ENCODE data around the gene PLGRKT. TPM values are rescaled to one million over a fixed set of nuclear protein-coding genes. Genes with fewer than 3 reads are reported as not detected.

PLGRKT gene
- total RNA-seq, 1 experiment from 2014 or later: 5.0 TPM

DNA sequence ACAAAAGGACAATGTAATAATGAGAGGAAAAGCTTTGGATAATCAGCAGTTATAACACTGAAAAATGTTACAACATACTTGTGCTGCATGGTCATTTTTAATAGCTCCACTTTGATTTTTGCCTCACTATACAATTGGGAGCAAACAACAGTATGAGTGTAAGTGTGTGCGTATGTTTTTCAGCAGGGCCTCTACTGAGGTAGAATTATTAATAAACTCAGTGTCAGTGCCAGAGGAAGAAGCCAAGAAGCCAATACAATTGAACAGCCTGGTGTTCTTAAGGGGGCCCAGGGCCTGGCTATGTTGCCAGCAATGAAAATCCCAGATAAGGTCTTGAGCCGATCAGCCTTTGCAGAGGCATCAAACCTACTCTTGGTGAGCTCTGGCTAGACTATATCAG lies 81.9 kb downstream of the PLGRKT start:
- POLR2A ChIA-PET: no interaction called here
- Mint-ChIP-seq H3K36me3 (ENCODE audit: insufficient read depth, unreplicated experiment) (no peaks in the 10 kb centered on the region), H3K4me1 (ENCODE audit: low read depth, unreplicated experiment) (no peaks in the 10 kb centered on the region), H3K9me3 (ENCODE audit: unreplicated experiment) (no peaks in the 10 kb centered on the region), H3K27ac (ENCODE audit: unreplicated experiment) (no peak overlapping the region), H3K4me3 (ENCODE audit: unreplicated experiment) (no peak overlapping the region), H3K27me3 (ENCODE audit: insufficient read depth, unreplicated experiment) (no peaks in the 10 kb centered on the region)
- intact Hi-C loops (cut with micrococcal nuclease; ENCODE audit: unreplicated experiment): no loop called here
- Histone ChIP-seq H3K36me3 (ENCODE audit: control insufficient read depth, insufficient read depth, low read length) (no peaks in the 10 kb centered on the region), H3K27me3 (replicated peaks; ENCODE audit: control insufficient read depth, insufficient read depth, low read length) (no peaks in the 10 kb centered on the region), H3K9me3 (no peaks in the 10 kb centered on the region), H3K4me3 (ENCODE audit: low read depth, low read length) (no peak overlapping the region), H3K4me1 (no peaks in the 10 kb centered on the region)
- no TSS peak for BruUV-seq (replicated peaks)
- TF ChIP-seq, protein P1, sequence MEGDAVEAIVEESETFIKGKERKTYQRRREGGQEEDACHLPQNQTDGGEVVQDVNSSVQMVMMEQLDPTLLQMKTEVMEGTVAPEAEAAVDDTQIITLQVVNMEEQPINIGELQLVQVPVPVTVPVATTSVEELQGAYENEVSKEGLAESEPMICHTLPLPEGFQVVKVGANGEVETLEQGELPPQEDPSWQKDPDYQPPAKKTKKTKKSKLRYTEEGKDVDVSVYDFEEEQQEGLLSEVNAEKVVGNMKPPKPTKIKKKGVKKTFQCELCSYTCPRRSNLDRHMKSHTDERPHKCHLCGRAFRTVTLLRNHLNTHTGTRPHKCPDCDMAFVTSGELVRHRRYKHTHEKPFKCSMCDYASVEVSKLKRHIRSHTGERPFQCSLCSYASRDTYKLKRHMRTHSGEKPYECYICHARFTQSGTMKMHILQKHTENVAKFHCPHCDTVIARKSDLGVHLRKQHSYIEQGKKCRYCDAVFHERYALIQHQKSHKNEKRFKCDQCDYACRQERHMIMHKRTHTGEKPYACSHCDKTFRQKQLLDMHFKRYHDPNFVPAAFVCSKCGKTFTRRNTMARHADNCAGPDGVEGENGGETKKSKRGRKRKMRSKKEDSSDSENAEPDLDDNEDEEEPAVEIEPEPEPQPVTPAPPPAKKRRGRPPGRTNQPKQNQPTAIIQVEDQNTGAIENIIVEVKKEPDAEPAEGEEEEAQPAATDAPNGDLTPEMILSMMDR (IDR thresholded peaks at IDR 0.05; ENCODE audit: insufficient read depth in 1 of 2, low read depth in 1 of 2, low read length in 1 of 2, severe bottlenecking in 1 of 2, unreplicated experiment in 1 of 2): no peak
- CTCF ChIA-PET: no interaction called here
- no peak for DNase-seq

- ChIA-PET CTCF (no interaction called here), POLR2A (no interaction called here)
- no peaks in the 10 kb centered on the region for H3K27me3 Mint-ChIP-seq (ENCODE audit: insufficient read depth, unreplicated experiment)
- Histone ChIP-seq H3K9me3 (no peaks in the 10 kb centered on the region), H3K36me3 (ENCODE audit: control insufficient read depth, insufficient read depth, low read length) (no peaks in the 10 kb centered on the region), H3K4me3 (ENCODE audit: low read depth, low read length) (no peak overlapping the region), H3K27me3 (replicated peaks; ENCODE audit: control insufficient read depth, insufficient read depth, low read length) (no peaks in the 10 kb centered on the region), H3K4me1 (no peaks in the 10 kb centered on the region)
- no peak for DNase-seq
- H3K4me1 Mint-ChIP-seq (ENCODE audit: low read depth, unreplicated experiment): no peaks in the 10 kb centered on the region
- TF ChIP-seq, protein P1 (IDR thresholded peaks at IDR 0.05; ENCODE audit: insufficient read depth in 1 of 2, low read depth in 1 of 2, low read length in 1 of 2, severe bottlenecking in 1 of 2, unreplicated experiment in 1 of 2): no peak
- intact Hi-C loops (cut with micrococcal nuclease; ENCODE audit: unreplicated experiment): no loop called here
- no peaks in the 10 kb centered on the region for H3K36me3 Mint-ChIP-seq (ENCODE audit: insufficient read depth, unreplicated experiment)
- H3K4me3 Mint-ChIP-seq (ENCODE audit: unreplicated experiment): no peak overlapping the region
- BruUV-seq (replicated peaks): no TSS peak
- no peaks in the 10 kb centered on the region for H3K9me3 Mint-ChIP-seq (ENCODE audit: unreplicated experiment)
- H3K27ac Mint-ChIP-seq (ENCODE audit: unreplicated experiment): no peak overlapping the region
Measured at GRCh38 chr9:5355226-5355625, 82.5 kb downstream of the PLGRKT start.

GRCh38 chr9:5354184-5354583 lies 83.5 kb downstream of the PLGRKT start:
- TF ChIP-seq, protein P1 (IDR thresholded peaks at IDR 0.05; ENCODE audit: insufficient read depth in 1 of 2, low read depth in 1 of 2, low read length in 1 of 2, severe bottlenecking in 1 of 2, unreplicated experiment in 1 of 2): no peak
- Histone ChIP-seq H3K9me3 (no peaks in the 10 kb centered on the region), H3K4me1 (no peaks in the 10 kb centered on the region), H3K36me3 (ENCODE audit: control insufficient read depth, insufficient read depth, low read length) (no peaks in the 10 kb centered on the region), H3K4me3 (ENCODE audit: low read depth, low read length) (no peak overlapping the region), H3K27me3 (replicated peaks; ENCODE audit: control insufficient read depth, insufficient read depth, low read length) (no peaks in the 10 kb centered on the region)
- Mint-ChIP-seq H3K9me3 (ENCODE audit: unreplicated experiment) (no peaks in the 10 kb centered on the region), H3K4me3 (ENCODE audit: unreplicated experiment) (no peak overlapping the region), H3K27me3 (ENCODE audit: insufficient read depth, unreplicated experiment) (no peaks in the 10 kb centered on the region), H3K36me3 (ENCODE audit: insufficient read depth, unreplicated experiment) (no peaks in the 10 kb centered on the region), H3K27ac (ENCODE audit: unreplicated experiment) (no peak overlapping the region), H3K4me1 (ENCODE audit: low read depth, unreplicated experiment) (no peaks in the 10 kb centered on the region)
- no peak for DNase-seq
- BruUV-seq (replicated peaks): no TSS peak
- ChIA-PET POLR2A (no interaction called here), CTCF (no interaction called here)
- intact Hi-C loops (cut with micrococcal nuclease; ENCODE audit: unreplicated experiment): no loop called here
